Muscle layer of colon (tissue), 2 donors: ENCODE data around the gene CTBP2.

Experiments used
- H3K27ac ChIP-seq: one replicate; pipeline ENCODE4 v1.7.0; 2013; ENCODE audit warnings: low read depth, mild to moderate bottlenecking, low read length, moderate library complexity
- H3K27me3 ChIP-seq, 2 donors: one replicate each; pipeline ENCODE4 v1.7.0; 2013; ENCODE audit warnings: low read length in 2 of 2, mild to moderate bottlenecking in 2 of 2; ENCODE audit not compliant: insufficient read depth in 2 of 2, control insufficient read depth in 1 of 2
- H3K36me3 ChIP-seq: one replicate; pipeline ENCODE4 v1.7.0; 2013; ENCODE audit warnings: mild to moderate bottlenecking, low read length; ENCODE audit not compliant: insufficient read depth
- H3K4me1 ChIP-seq: one replicate; pipeline ENCODE4 v1.7.0; 2013; ENCODE audit warnings: mild to moderate bottlenecking, low read length; ENCODE audit not compliant: insufficient read depth
- H3K4me3 ChIP-seq, 2 donors: one replicate each; pipeline ENCODE4 v1.7.0; 2013; ENCODE audit warnings: low read length in 2 of 2, low read depth in 1 of 2, mild to moderate bottlenecking in 1 of 2, moderate library complexity in 1 of 2
- H3K9ac ChIP-seq: one replicate; pipeline ENCODE4 v1.7.0; 2013; ENCODE audit warnings: low read length
- H3K9me3 ChIP-seq: one replicate; pipeline ENCODE4 v1.7.0; 2013; ENCODE audit warnings: mild to moderate bottlenecking, low read length
- donor health status: abdominal sarcoma.
- donor health status: Adenocarcinoma of cecum.

The CTBP2 gene

GRCh38 chr10:125127986-125128385 is 32.4 kb downstream of the CTBP2 start:
- Histone ChIP-seq H3K9ac (no peak overlapping the region), H3K27ac (peak overlapping the region; percentile 10), H3K4me1 (peaks cover 25% of the 10 kb centered on the region), H3K36me3 (peaks cover 23% of the 10 kb centered on the region), H3K4me3 (no peak overlapping the region), H3K27me3 (no peaks in the 10 kb centered on the region), H3K9me3 (no peaks in the 10 kb centered on the region)

GRCh38 chr10:125127110-125127509 is 33.3 kb downstream of the CTBP2 start:
- Histone ChIP-seq H3K9me3 (no peaks in the 10 kb centered on the region), H3K27ac (no peak overlapping the region), H3K9ac (no peak overlapping the region), H3K4me3 (no peak overlapping the region), H3K36me3 (peaks cover 23% of the 10 kb centered on the region), H3K4me1 (peaks cover 29% of the 10 kb centered on the region), H3K27me3 (no peaks in the 10 kb centered on the region)

- Histone ChIP-seq H3K4me1 (peaks cover 29% of the 10 kb centered on the region), H3K9me3 (no peaks in the 10 kb centered on the region), H3K9ac (no peak overlapping the region), H3K27ac (no peak overlapping the region), H3K4me3 (no peak overlapping the region), H3K27me3 (no peaks in the 10 kb centered on the region), H3K36me3 (peaks cover 15% of the 10 kb centered on the region)
These were observed 34.2 kb downstream of the CTBP2 start for GRCh38 chr10:125125951-125126735.

- H3K4me1 ChIP-seq: peaks cover 40% of the 10 kb centered on the region
- no peak overlapping the region for H3K4me3 ChIP-seq
- H3K36me3 ChIP-seq: peaks cover 10% of the 10 kb centered on the region
- no peaks in the 10 kb centered on the region for H3K27me3 ChIP-seq
- no peak overlapping the region for H3K9ac ChIP-seq
- H3K9me3 ChIP-seq: no peaks in the 10 kb centered on the region
- no peak overlapping the region for H3K27ac ChIP-seq
These were observed 35.5 kb downstream of the CTBP2 start for GRCh38 chr10:125124907-125125306.

GRCh38 chr10:125124115-125124487 is 36.3 kb downstream of the CTBP2 start:
- Histone ChIP-seq H3K36me3 (peaks cover 2% of the 10 kb centered on the region), H3K9ac (peak overlapping the region; percentile 1), H3K9me3 (no peaks in the 10 kb centered on the region), H3K27ac (peak overlapping the region; percentile 72), H3K4me1 (peaks cover 46% of the 10 kb centered on the region), H3K27me3 (no peaks in the 10 kb centered on the region), H3K4me3 (peak overlapping the region in 1 of 2 donors; percentile 26)

GRCh38 chr10:125123476-125124114 is 36.8 kb downstream of the CTBP2 start:
- H3K27ac ChIP-seq: peak overlapping the region; percentile 72
- no peaks in the 10 kb centered on the region for H3K36me3 ChIP-seq
- peak overlapping the region in 1 of 2 donors; percentile 26 for H3K4me3 ChIP-seq
- H3K27me3 ChIP-seq: no peaks in the 10 kb centered on the region
- H3K9ac ChIP-seq: peak overlapping the region; percentile 1
- H3K4me1 ChIP-seq: peaks cover 51% of the 10 kb centered on the region
- H3K9me3 ChIP-seq: no peaks in the 10 kb centered on the region

GRCh38 chr10:125122566-125122965 is 37.8 kb downstream of the CTBP2 start:
- H3K4me1 ChIP-seq: peaks cover 60% of the 10 kb centered on the region

GRCh38 chr10:125121003-125121402 is 39.4 kb downstream of the CTBP2 start:
- Histone ChIP-seq H3K9ac (no peak overlapping the region), H3K4me1 (peaks cover 75% of the 10 kb centered on the region), H3K36me3 (no peaks in the 10 kb centered on the region), H3K27ac (no peak overlapping the region), H3K27me3 (no peaks in the 10 kb centered on the region), H3K4me3 (no peak overlapping the region), H3K9me3 (no peaks in the 10 kb centered on the region)

More at GRCh38 chr10:125122566-125122965, 37.8 kb downstream of the CTBP2 start:
- H3K9ac ChIP-seq: no peak overlapping the region
- no peak overlapping the region for H3K4me3 ChIP-seq
- H3K9me3 ChIP-seq: no peaks in the 10 kb centered on the region
- no peak overlapping the region for H3K27ac ChIP-seq
- H3K27me3 ChIP-seq: no peaks in the 10 kb centered on the region
- H3K36me3 ChIP-seq: no peaks in the 10 kb centered on the region

GRCh38 chr10:125120053-125120710 is 40.2 kb downstream of the CTBP2 start:
- H3K36me3 ChIP-seq: no peaks in the 10 kb centered on the region
- H3K4me3 ChIP-seq: no peak overlapping the region
- no peak overlapping the region for H3K27ac ChIP-seq
- peaks cover 68% of the 10 kb centered on the region for H3K4me1 ChIP-seq
- H3K27me3 ChIP-seq: no peaks in the 10 kb centered on the region
- no peaks in the 10 kb centered on the region for H3K9me3 ChIP-seq
- H3K9ac ChIP-seq: no peak overlapping the region

GRCh38 chr10:125118701-125119100 is 41.7 kb downstream of the CTBP2 start:
- Histone ChIP-seq H3K4me1 (peaks cover 65% of the 10 kb centered on the region), H3K9ac (no peak overlapping the region), H3K4me3 (no peak overlapping the region), H3K27ac (peak overlapping the region; percentile 41), H3K27me3 (no peaks in the 10 kb centered on the region), H3K36me3 (no peaks in the 10 kb centered on the region), H3K9me3 (no peaks in the 10 kb centered on the region)

- Histone ChIP-seq H3K36me3 (no peaks in the 10 kb centered on the region), H3K4me3 (no peak overlapping the region), H3K4me1 (peaks cover 65% of the 10 kb centered on the region), H3K27ac (peak overlapping the region; percentile 0), H3K9ac (no peak overlapping the region), H3K27me3 (no peaks in the 10 kb centered on the region), H3K9me3 (no peaks in the 10 kb centered on the region)
These were observed 42.3 kb downstream of the CTBP2 start for GRCh38 chr10:125118011-125118611.
